NCI-H146 (cell line): ENCODE results near the gene REM1.
"Not testable (repeated sequence)": the region's sequence is repeated elsewhere in the genome, so short reads cannot be mapped to it uniquely, and the experiment has no call there.

Experiments
- DNase-seq: peaks from one replicate; lab custom pipeline; 2025; lab: John Stamatoyannopoulos, UW

REM1 gene, protein sequence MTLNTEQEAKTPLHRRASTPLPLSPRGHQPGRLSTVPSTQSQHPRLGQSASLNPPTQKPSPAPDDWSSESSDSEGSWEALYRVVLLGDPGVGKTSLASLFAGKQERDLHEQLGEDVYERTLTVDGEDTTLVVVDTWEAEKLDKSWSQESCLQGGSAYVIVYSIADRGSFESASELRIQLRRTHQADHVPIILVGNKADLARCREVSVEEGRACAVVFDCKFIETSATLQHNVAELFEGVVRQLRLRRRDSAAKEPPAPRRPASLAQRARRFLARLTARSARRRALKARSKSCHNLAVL

DNA sequence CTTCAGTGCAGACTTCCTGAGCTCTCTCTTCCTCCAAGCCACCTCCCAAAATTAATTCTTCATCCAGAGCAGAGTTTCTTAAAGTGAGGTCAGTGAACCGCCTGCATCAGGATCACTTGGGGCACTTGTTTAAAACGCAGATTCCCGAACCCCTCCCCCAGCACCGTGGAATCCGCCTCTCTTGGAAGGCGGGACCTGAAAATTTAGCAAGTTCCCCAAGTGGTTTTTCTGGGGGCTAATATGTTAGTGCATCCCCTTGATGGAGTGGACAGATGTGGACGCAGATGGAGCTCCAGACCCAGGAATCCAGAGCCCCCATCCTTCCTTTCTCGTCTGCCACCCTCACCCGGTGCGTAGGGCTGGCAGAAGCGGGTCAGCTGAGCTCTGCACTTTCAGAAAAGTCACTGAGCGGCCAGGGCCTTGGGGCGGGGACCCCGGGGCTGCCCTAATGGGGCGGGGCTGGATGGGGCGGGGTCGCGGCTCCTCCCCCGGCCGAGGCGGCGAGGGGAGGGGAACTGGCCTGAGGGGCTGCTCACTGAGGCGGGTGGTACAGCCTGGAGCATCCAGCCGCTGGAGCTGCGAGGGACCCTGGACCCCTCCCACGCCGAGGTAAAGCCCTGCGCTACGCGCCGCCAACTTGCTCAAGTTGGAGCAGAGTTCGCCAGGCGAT, at the start of gene REM1, which contains the start of gene DEFB124:
REM1 (plus strand) TSS at position 531 of the 670 bp plus-strand sequence. CDS start 1,158 bp downstream, outside the sequence.
DEFB124 (minus strand) TSS at position 370 of the 670 bp plus-strand sequence. CDS start 2,114 bp downstream, outside the sequence.
- DNase-seq, result no peak

DNA sequence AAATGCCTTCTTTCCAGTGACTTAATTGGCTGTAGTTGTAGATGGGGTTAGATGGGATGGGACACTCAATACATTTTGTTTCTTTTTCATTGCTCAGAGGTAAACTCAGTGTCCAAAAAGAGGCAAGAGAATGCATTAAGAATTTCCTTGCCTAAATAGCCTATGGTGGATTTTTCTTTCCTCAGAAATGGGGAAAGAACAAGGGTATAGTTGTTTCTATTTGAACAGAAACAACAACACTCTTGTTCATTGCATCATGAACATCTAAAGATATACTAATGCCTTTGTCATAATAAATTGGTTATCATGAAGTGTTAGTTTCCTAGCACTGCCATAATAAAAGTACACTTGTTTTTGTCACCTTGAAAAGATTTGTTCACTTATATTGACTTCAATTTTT, 49.3 kb upstream of the REM1 start:
- DNase-seq, result no peak

DNA sequence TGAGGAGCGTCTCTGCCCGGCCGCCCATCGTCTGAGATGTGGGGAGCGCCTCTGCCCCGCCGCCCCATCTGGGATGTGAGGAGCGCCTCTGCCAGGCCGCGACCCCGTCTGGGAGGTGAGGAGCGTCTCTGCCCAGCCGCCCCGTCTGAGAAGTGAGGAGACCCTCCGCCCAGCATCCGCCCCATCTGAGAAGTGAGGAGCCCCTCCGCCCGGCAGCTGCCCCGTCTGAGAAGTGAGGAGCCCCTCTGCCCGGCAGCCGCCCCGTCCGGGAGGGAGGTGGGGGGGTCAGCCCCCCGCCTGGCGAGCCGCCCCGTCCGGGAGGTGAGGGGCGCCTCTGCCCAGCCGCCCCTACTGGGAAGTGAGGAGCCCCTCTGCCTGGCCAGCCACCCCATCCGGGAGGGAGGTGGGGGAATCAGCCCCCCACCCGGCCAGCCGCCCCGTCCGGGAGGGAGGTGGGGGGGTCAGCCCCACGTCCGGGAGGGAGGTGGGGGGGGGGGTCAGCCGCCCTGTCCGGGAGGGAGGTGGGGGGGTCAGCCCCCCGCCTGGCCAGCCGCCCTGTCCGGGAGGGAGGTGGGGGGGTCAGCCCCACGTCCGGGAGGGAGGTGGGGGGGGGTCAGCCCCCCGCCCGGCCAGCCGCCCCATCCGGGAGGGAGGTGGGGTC, 48.1 kb upstream of the REM1 start:
- DNase-seq, result not testable (repeated sequence)

DNA sequence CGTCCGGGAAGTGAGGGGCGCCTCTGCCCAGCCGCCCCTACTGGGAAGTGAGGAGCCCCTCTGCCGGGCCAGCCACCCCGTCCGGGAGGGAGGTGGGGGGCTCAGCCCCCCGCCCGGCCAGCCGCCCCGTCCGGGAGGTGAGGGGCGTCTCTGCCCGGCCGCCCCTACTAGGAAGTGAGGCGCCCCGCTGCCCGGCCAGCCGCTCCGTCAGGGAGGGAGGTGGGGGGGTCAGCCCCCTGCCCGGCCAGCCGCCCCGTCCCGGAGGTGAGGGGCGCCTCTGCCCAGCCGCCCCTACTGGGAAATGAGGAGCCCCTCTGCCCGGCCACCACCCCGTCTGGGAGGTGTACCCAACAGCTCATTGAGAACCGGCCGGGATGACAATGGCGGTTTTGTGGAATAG, 47.5 kb upstream of the REM1 start:
- DNase-seq, result not testable (repeated sequence)

DNA sequence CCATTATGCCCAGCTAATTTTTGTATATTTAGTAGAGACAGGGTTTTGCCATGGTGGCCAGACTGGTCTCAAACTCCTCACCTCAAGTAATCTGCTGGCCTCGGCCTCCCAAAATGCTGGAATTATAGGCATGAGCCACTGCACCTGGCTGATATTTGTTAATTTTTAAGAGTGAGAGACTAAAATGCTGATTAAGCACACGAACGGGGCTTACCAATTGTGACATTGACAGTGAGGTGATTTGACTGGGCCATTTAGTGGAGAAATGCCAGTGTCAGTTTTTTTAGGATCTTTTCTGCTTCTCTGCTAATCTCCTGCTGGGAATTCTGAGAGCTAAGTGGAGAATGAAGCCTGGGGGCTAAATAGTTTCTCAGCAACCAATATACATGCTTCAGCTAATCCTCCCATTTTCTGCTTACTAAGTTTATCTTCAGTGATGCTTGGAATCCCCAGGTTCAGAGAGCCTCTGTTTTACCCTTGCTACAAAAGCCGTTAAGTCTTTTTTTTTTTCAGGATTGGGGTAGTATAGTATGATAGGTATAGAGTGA, 44.4 kb upstream of the REM1 start:
- no peak for DNase-seq

DNA sequence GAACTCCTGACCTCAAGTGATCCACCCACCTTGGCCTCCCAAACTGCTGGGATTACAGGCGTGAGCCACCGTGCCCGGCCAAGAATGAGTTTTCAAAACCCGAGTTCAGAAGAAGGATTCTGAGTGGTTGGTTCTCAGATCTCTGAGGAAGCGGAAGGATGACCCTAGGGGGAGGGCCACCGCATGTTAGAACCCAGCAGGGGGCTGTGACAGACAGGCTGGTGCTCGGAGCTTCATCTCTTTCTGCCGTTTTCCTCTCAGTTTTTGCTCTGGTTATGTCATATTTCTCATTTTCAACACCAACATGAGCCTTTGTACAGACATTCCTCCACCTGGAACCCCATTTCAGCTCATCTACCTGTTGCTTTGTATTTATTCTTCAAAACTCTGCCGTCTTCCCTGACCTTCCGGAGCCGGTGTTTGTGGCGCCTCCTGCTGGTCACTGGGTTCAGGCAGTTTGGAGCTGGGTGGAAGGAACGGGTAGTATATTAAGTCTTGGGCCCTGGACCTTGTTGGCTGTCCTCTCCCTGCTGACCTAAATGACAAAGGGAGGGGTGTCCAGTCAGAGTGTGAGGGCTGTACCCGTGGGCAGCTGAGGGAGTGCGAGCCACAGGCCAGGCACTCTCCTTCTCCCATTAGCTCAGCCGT, 35.0 kb upstream of the REM1 start, which contains the start of gene DEFB123:
DEFB123 (plus strand) TSS at position 621 of the 648 bp plus-strand sequence. CDS start 67 bp downstream, outside the sequence.
- DNase-seq, result no peak

DNA sequence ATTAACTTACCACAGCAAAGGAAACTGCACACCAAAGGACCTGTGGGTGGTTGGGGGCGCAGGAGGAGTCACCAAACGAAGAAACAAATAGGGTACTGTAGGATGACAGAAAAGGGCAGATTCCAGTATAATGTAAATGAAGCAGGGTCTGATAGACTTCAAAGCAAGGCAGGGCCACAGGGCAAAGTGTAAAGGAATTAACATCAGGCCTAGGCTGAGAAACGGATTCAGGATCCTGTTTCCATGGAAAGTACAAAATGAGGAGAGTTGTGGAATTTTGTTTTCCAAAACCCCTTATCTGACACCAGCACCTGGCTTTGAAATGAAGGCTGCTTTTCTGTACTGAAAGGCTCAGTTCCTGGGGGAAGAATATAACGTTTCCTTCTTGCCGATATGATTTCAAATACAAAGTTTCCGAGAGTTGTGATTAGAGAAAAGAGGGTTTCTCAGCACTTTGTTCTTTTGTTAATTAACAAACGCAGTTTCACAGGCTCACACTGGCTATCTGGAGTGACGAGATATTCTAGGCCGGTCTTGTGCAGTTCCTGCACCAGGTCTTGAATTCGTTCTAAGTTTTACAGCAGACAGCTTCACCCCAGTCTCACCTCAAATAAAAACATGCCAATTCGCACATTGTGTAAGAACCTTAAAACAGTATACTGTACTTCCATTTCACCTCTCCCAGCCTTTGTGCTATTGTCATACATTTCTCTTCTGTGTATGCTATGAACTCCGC, 28.8 kb upstream of the REM1 start:
- no peak for DNase-seq

DNA sequence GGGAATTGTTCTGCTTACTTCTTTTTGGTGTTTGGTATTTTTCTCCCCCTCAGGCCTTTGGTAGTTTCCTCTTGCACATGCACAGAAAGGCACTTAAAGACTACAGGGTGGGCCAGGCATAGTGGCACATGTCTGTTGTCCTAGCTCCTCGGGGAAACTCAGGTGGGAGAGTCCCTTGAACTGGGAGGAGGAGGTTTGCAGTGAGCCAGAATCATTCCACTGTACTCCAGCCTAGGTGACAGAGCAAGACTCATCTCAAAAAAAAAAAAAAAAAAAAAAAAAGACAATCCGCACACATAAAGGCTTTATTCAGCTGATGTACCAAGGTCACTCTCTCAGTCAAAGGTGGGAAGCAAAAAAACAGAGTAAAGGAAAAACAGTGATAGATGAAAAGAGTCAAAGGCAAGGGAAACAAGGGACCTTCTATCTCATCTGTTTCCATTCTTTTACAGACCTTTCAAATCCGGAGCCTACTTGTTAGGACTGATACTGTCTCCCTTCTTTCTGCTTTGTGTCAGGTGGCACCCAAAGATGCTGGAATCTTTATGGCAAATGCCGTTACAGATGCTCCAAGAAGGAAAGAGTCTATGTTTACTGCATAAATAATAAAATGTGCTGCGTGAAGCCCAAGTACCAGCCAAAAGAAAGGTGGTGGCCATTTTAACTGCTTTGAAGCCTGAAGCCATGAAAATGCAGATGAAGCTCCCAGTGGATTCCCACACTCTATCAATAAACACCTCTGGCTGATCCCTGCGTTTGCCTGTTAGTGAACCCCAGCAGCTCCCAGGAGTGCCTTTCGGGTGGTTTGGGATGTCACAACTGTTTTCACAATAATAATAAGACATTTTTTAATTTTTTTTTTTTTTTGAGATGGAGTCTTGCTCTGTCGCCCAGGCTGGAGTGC, 25.3 kb upstream of the REM1 start:
- no peak for DNase-seq

DNA sequence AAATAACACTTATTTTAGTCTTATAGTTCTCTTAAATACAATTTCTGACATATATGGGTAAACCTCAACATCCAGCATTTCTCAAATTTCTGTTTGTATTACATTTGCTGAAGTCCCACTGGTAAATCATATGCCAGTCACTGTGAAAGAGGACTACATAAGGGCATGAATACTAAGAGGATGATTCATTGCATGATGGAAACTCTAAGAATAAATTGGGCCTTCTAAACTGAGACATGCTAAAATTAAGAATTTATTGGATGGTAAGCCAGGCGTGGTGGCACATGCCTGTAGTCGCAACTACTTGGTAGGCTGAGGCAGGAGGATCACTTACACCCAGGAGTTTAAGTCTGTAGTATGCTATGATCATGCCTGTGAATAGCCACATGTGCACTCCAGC, 22.5 kb upstream of the REM1 start:
- DNase-seq, result no peak

DNA sequence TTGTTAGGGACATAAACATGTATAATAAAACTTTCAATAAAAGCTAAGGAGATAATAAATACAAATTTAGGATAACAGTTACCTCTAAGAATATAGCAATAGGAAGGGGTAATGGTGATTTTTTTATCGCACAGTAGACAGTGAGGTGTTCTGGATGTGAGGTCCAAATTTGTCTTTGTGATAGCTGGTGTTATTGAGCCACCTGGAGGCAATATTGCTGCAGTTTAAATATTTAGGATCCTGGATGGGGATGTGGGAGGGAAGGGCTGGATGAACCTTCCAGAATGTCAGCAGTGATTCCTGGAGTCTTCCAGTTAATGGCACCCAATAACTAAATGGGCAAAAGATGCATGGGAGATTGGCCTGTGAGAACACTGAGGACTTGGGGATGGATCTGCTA, 20.7 kb upstream of the REM1 start:
- DNase-seq, result no peak

DNA sequence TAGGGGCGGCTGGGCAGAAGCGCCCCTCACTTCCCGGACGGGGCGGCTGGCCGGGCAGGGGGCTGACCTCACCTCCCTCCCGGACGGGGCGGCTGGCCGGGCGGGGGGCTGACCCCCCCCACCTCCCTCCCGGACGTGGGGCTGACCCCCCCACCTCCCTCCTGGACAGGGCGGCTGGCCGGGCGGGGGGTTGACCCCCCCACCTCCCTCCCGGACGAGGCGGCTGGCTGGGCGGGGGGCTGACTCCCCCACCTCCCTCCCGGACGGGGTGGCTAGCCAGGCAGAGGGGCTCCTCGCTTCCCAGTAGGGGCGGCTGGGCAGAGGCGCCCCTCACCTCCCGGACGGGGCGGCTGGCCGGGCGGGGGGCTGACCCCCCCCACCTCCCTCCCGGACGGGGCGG, 4.1 kb upstream of the REM1 start:
- DNase-seq, result not testable (repeated sequence)

DNA sequence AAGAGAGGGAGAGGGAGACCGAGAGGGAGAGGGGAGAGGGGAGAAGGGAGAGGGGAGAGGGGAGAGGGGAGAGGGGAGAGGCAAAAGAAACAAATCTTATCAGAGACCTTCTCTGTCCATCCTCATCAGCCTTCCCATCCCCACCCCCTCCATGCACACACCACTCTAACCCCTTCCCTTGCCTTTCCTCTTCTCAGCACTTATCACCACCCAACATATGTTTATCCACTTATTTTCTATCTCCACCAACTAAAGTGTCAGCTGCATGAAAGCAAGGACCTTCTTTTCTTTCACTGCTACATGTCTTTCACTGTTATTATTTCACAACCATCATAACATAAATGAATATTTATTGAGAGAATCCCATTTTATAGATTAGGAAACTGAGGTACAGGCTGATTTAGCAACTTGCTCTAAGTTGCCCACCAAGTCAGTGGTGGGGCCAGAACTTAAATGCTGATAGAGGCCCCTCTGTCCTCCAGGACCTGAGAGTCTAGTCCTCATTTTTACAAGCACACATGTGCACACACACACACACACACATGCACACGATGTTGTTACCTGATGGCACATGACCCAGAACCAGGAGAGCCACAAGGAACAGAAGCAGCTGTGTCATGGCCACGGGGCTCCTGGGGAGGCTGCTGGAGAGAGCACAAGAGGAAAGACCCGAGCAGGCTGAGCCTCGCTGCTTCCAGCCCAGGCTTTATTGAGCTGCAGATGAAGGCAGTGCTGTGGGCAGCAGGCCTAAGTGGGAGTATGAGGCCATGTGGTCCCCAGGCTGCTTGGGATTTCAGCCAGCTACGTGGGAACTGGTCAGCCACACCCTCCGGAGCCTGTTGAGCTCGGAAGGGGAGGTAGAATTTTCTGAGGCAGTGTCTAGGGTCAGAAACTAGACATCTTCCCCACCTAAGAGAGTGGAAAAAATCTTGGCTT, 2.4 kb upstream of the REM1 start:
- DNase-seq, result no peak

DNA sequence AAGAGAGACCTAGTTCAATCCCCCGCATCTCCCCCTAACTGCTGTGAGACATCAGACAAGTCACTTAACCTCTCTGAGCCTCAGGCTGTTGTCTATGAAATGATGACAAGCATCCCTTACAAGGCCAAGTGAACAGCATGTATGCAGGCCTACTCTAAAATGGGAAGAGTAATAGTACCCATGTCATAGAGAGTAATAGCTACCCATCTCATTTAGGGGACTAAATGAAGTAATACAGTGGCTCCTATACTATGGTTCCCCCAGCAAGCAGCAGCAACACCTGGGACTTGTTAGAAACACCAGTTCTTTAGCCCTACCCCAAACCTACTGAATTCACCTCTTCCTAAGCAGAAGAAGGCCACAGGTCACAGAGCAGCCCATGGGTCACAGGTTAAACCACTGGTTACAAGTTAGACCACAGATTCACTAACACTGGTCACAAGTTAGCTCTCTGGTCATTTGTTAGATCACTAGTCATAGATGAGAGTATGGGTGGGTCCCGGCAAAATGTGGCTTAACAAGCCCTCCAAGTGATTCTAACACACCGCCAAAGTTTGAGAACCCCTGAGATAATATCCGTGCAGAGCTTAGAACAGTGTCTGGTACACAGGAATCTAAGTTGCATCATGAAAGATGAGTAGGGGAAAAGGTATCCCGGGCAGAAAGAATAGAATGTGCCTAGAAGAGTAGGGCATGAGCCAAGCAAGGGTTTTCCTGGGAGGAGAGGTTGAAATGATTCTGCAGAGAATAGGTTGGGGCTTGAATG, 1.6 kb upstream of the REM1 start:
- DNase-seq, result no peak

DNA sequence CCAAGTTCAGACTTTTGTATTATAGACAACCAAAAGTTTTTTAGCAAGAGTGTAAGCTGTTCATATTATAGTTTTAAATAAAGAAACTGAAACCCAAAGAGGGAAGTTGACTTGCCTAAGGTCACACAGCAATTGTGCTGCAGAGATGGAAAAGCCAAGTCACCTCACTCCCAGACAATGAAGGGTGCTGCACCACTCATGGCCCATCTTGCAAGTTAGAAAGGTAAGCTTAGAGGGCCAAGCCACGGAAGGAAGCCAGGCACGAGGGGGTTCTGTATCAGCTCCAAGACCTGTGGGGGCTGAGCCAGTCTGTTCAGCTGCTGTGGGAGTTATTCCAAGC, 1.0 kb upstream of the REM1 start:
- no peak for DNase-seq

DNA sequence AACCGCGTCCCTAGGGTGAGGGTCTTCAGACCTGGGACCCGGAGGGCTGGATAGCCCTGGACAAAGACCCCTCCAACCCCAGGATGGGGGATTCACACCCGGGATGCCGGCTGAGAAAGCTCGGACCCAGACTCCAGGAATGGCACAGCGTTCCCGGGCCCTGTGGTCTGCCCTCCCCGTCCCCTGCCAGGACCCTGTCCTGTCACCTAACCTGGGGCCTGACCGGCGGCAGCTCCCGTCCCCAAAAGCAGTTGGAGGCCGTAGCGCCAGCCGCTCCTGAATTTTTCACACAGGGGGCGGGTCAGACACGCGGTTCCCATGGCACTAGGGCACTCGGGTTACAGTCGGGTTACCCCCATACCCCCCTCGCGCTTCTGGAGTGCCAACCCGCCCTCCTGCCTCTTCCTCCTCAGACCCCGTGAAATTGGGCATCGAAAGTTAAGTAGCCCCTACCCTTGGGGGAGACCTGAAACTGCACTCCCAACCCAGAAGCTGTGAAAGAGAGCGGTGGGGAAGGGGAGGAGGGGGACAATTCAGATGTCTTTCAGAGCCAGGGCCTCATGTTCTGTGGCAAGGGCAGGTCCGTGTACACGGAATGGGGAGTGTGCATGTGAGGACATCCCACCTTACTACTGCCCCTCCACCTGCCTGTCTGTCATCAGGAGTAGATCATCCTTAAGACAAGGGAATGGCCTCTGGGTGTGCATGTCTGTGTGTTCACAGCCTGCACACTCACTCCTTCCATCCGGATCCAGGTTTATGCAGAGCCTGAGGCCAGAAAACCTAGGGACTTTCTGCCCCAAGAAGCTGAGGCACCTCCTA, 595 bp downstream of the REM1 start:
- no peak for DNase-seq

DNA sequence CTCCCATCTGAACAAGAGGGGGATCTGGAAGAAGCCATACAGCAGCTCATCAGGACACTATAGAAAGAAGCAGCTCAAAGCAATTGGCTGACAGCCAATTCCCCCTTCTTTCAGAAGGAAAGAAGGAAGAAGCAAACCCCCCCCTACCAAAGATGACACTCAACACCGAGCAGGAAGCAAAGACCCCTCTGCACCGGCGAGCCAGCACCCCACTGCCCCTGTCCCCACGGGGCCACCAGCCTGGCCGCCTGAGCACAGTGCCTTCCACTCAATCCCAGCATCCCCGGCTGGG, 1.2 kb downstream of the REM1 start:
- DNase-seq, result no peak

DNA sequence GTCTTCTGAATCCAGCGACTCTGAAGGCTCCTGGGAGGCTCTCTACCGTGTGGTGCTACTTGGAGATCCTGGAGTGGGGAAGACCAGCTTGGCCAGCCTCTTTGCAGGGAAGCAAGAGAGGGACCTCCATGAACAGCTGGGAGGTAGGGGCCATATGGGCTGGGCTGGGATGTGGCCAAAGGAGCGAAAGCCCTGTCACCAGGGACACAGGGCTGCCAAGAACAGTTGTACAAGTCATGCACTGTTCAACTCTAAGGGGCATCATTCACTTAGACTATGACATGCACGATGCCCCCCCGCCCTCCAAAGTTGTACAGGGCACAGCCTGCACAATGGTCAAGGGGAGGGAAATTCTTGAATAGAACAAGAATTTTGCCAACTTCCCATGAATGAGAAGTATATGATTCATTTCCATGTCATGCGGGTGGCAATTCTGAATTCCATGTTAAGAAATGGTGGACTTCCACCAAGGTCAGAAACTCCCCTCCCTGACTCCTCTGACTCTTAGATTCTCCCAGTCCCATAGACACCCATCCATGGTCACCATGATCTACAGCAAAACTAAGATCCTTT, 1.6 kb downstream of the REM1 start:
- no peak for DNase-seq

DNA sequence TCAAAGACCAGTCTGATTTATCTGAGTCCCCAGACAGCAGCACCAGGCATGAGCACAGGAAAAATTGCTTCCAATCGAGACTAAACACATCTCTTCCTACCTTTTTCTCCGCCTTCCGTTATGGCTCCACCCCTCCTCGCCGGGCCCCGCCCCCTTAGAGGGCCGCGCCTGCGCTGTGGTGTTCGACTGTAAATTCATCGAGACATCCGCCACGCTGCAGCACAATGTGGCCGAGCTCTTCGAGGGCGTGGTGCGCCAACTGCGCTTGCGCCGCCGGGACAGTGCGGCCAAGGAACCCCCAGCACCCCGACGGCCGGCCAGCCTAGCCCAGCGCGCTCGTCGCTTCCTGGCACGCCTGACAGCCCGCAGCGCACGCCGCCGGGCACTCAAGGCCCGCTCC, 8.9 kb downstream of the REM1 start:
- peak; percentile 54 for DNase-seq
